CD14-positive monocyte (primary cell): Measurements from ENCODE around the gene EXOSC5. TPM values are rescaled to one million over a fixed set of nuclear protein-coding genes. Genes with fewer than 3 reads are reported as not detected.
A peak's percentile ranks its signal among the peaks of the same experiment; 100 is the strongest.

Experiments used
- DNase-seq, 3 donors: peaks; one replicate each; pipeline ENCODE4 v3.0.0-alpha.2; 2011 to 2022
- H2AFZ ChIP-seq: 2 replicates; pipeline ENCODE4 v1.6.0; 2012; ENCODE audit warnings: mild to moderate bottlenecking, low read depth, low read length, inconsistent platforms; ENCODE audit not compliant: insufficient read depth, poor library complexity, severe bottlenecking
- H3K27ac ChIP-seq, 2 donors: 1 replicate in 1 of 2; 2 replicates in 1 of 2; pipeline ENCODE4 v1.5.1; 2012 to 2013; ENCODE audit warnings: low read length in 2 of 2, control low read depth in 1 of 2, inconsistent platforms in 1 of 2, low read depth in 1 of 2, mild to moderate bottlenecking in 1 of 2
- H3K27me3 ChIP-seq, 2 donors: one replicate each; pipeline versions ENCODE4 v1.6.0 to v1.6.1; 2011 to 2013; ENCODE audit warnings: low read length in 2 of 2; ENCODE audit not compliant: control insufficient read depth in 2 of 2, insufficient read depth in 2 of 2
- H3K36me3 ChIP-seq, 2 donors: replicated peaks in 1 of 2; 1 replicate in 1 of 2; 2 replicates in 1 of 2; pipeline versions ENCODE4 v1.5.1 to v1.6.1; 2012 to 2013; ENCODE audit warnings: low read length in 2 of 2, control low read depth in 1 of 2, inconsistent platforms in 1 of 2, mild to moderate bottlenecking in 1 of 2; ENCODE audit not compliant: insufficient read depth in 2 of 2, control insufficient read depth in 1 of 2
- H3K4me1 ChIP-seq, 2 donors: 1 replicate in 1 of 2; 2 replicates in 1 of 2; pipeline versions ENCODE4 v1.5.1 to v1.6.1; 2012 to 2013; ENCODE audit warnings: low read length in 2 of 2, control low read depth in 1 of 2, inconsistent platforms in 1 of 2, mild to moderate bottlenecking in 1 of 2, moderate library complexity in 1 of 2; ENCODE audit not compliant: insufficient read depth in 2 of 2, control insufficient read depth in 1 of 2
- H3K4me2 ChIP-seq: replicated peaks from 2 replicates; pipeline ENCODE3; 2012; ENCODE audit warnings: low read length, moderate library complexity, mild to moderate bottlenecking; ENCODE audit not compliant: poor library complexity, severe bottlenecking; ENCODE audit errors: extremely low read depth
- H3K4me3 ChIP-seq, 3 experiments: fragments of 200-600 bp in 1 of 3; sonication (generic) in 1 of 3; replicated peaks in 1 of 3; 1 replicate in 2 of 3; 2 replicates in 1 of 3; pipeline ENCODE4 v1.5.1; 2011 to 2013; ENCODE audit warnings: low read length in 3 of 3, mild to moderate bottlenecking in 3 of 3, control low read depth in 2 of 3, low read depth in 2 of 3, inconsistent platforms in 1 of 3, moderate library complexity in 1 of 3
- H3K79me2 ChIP-seq: 2 replicates; pipeline ENCODE4 v1.6.0; 2012; ENCODE audit warnings: mild to moderate bottlenecking, control low read depth, inconsistent platforms, low read length, moderate library complexity; ENCODE audit not compliant: insufficient read depth
- H3K9ac ChIP-seq: 2 replicates; pipeline ENCODE4 v1.6.0; 2017; ENCODE audit warnings: low read length, mild to moderate bottlenecking; ENCODE audit not compliant: insufficient read depth, poor library complexity, severe bottlenecking
- H3K9me3 ChIP-seq, 2 donors: replicated peaks in 1 of 2; 1 replicate in 1 of 2; 2 replicates in 1 of 2; pipeline versions ENCODE4 v1.5.1 to v1.6.1; 2012 to 2013; ENCODE audit warnings: low read length in 2 of 2, control low read depth in 1 of 2; ENCODE audit not compliant: control insufficient read depth in 1 of 2, insufficient read depth in 1 of 2
- H4K20me1 ChIP-seq: 2 replicates; pipeline ENCODE4 v1.6.0; 2012; ENCODE audit warnings: mild to moderate bottlenecking, low read length, control low read depth, moderate library complexity; ENCODE audit not compliant: insufficient read depth
- H3K27ac Mint-ChIP-seq, 7 donors: one replicate each; pipeline ENCODE4 v1.8.0; 2020; ENCODE audit warnings: mild to moderate bottlenecking in 7 of 7, mixed read lengths in 7 of 7, moderate library complexity in 6 of 7, inconsistent platforms in 2 of 7
- H3K27me3 Mint-ChIP-seq, 3 donors: one replicate each; pipeline ENCODE4 v1.8.0; 2021 to 2022; ENCODE audit warnings: low read depth in 3 of 3, mild to moderate bottlenecking in 3 of 3, mixed read lengths in 3 of 3, moderate library complexity in 3 of 3, inconsistent platforms in 1 of 3
- H3K36me3 Mint-ChIP-seq, 2 donors: one replicate each; pipeline ENCODE4 v1.8.0; 2020; ENCODE audit warnings: mixed read lengths in 2 of 2, inconsistent platforms in 1 of 2, mild to moderate bottlenecking in 1 of 2
- H3K4me1 Mint-ChIP-seq: one replicate; pipeline ENCODE4 v1.8.0; 2020; ENCODE audit warnings: mild to moderate bottlenecking, mixed read lengths
- H3K4me3 Mint-ChIP-seq, 2 donors: one replicate each; pipeline ENCODE4 v1.8.0; 2020; ENCODE audit warnings: mild to moderate bottlenecking in 2 of 2, mixed read lengths in 2 of 2, moderate library complexity in 1 of 2
- H3K9me3 Mint-ChIP-seq, 7 donors: one replicate each; pipeline ENCODE4 v1.8.0; 2020 to 2022; ENCODE audit warnings: mixed read lengths in 7 of 7, mild to moderate bottlenecking in 6 of 7, moderate library complexity in 6 of 7, inconsistent platforms in 2 of 7
- CTCF ChIP-seq: fragments of 200-600 bp; IDR thresholded peaks from one replicate; pipeline ENCODE4 v1.8.0; 2022; ENCODE audit warnings: antibody characterized with exemption, mild to moderate bottlenecking
- whole genome bisulfite sequencing: methylation state at CpG from one replicate; pipeline ENCODE4 v1.1.5; 2013; ENCODE audit warnings: missing lambda C conversion rate; ENCODE audit not compliant: insufficient coverage; 5-methylcytosine and 5-hydroxymethylcytosine counted together
- intact Hi-C, 2 donors: fragments of 100-400 bp; cut with micrococcal nuclease; formaldehyde crosslinking; loops; one replicate each; pipeline versions ENCODE4 v1.15.0 to v1.15.1; 2023
- polyA plus RNA-seq, 3 donors: library from polyadenylated mRNA; depleted of rRNA in 1 of 3; unstranded in 2 of 3; stranded (reverse) in 1 of 3; fragments of 300-500 nt in 2 of 3; fragments of >200 nt in 1 of 3; fragmentation: Illumina TruSeq in 2 of 3; gene quantifications; 1 replicate in 2 of 3; 2 replicates in 1 of 3; pipeline ENCODE4 v1.2.3, GENCODE V29; 2012 to 2021

The EXOSC5 gene
- polyA plus RNA-seq, 3 donors: 24.0 to 58.7 (median 40.5) TPM

- peak overlapping the region in 3 of 7 donors; percentile 2 to 36 (median 21) for H3K27ac Mint-ChIP-seq
- 100% methylated on average over 1 of the region's 7 CpGs for WGBS
- no peak overlapping the region for H2AFZ ChIP-seq
- no peaks in the 10 kb centered on the region for H3K9me3 Mint-ChIP-seq
- intact Hi-C loops: loop anchor here in 1 of 2 donors (5.0 to 10.0 kb wide), 2 partner anchors 86 to 173 kb away; partner anchors contain the start of genes HNRNPUL1 and TGFB1
- H3K27ac ChIP-seq: no peak overlapping the region
- H3K36me3 ChIP-seq: peaks cover 0 to 26% of the 10 kb centered on the region in 2 donors
- no peak overlapping the region for H3K9ac ChIP-seq
- TF ChIP-seq CTCF: no peak
- peaks cover 36% of the 10 kb centered on the region for H3K79me2 ChIP-seq
- H3K4me1 Mint-ChIP-seq: peaks cover 39% of the 10 kb centered on the region
- H4K20me1 ChIP-seq: no peaks in the 10 kb centered on the region
- peaks cover 25 to 37% of the 10 kb centered on the region in 2 donors for H3K36me3 Mint-ChIP-seq
- DNase-seq: no peak
- H3K4me1 ChIP-seq: peaks cover 30 to 34% of the 10 kb centered on the region in 2 donors
- H3K4me2 ChIP-seq: no peak overlapping the region
- no peaks in the 10 kb centered on the region for H3K27me3 ChIP-seq
- H3K27me3 Mint-ChIP-seq: peaks cover 0 to 2% (median 0%) of the 10 kb centered on the region in 3 donors
- H3K9me3 ChIP-seq: no peaks in the 10 kb centered on the region
- H3K4me3 Mint-ChIP-seq: no peak overlapping the region
- H3K4me3 ChIP-seq: no peak overlapping the region
Measured at GRCh38 chr19:41437944-41438574, 40.9 kb upstream of the EXOSC5 start.

- H3K27ac Mint-ChIP-seq: peak overlapping the region in 2 of 7 donors; percentile 2 to 50
Measured at GRCh38 chr19:41436674-41436951, 39.5 kb upstream of the EXOSC5 start.

More at GRCh38 chr19:41436674-41436951, 39.5 kb upstream of the EXOSC5 start:
- peaks cover 28 to 33% of the 10 kb centered on the region in 2 donors for H3K4me1 ChIP-seq
- H4K20me1 ChIP-seq: peaks cover 4% of the 10 kb centered on the region
- peaks cover 0 to 2% (median 0%) of the 10 kb centered on the region in 3 donors for H3K27me3 Mint-ChIP-seq
- H3K9me3 ChIP-seq: no peaks in the 10 kb centered on the region
- no peak overlapping the region for H2AFZ ChIP-seq
- H3K36me3 ChIP-seq: peaks cover 12 to 41% of the 10 kb centered on the region in 2 donors
- no peak overlapping the region for H3K9ac ChIP-seq
- H3K9me3 Mint-ChIP-seq: no peaks in the 10 kb centered on the region
- peaks cover 39 to 52% of the 10 kb centered on the region in 2 donors for H3K36me3 Mint-ChIP-seq
- H3K4me3 Mint-ChIP-seq: no peak overlapping the region
- intact Hi-C loops: loop anchor here in 1 of 2 donors (5.0 to 10.0 kb wide), 2 partner anchors 84 to 172 kb away; partner anchors contain the start of genes HNRNPUL1 and TGFB1
- no peak overlapping the region for H3K4me2 ChIP-seq
- no peak overlapping the region for H3K4me3 ChIP-seq
- H3K27me3 ChIP-seq: no peaks in the 10 kb centered on the region
- DNase-seq: no peak
- H3K27ac ChIP-seq: no peak overlapping the region
- no peak for TF ChIP-seq CTCF
- H3K4me1 Mint-ChIP-seq: peaks cover 33% of the 10 kb centered on the region
- peaks cover 38% of the 10 kb centered on the region for H3K79me2 ChIP-seq
